Thoracic aorta (tissue), 2 donors: Measurements from ENCODE around the gene CLDN9. TPM values are rescaled to one million over a fixed set of nuclear protein-coding genes. Genes with fewer than 3 reads are reported as not detected.

Experiments
- ATAC-seq: fragments of 150-250 bp; one replicate; pipeline ENCODE4 v1.8.0; 2017; ENCODE audit warnings: low read depth; ENCODE audit not compliant: insufficient number of reproducible peaks, low FRiP score
- DNase-seq: peaks from one replicate; pipeline ENCODE4 v3.0.0-alpha.2; 2020; ENCODE audit warnings: low spot score
- H3K27ac ChIP-seq, 2 donors: fragments of 200-600 bp; sonication (generic); 1 replicate in 1 of 2; 2 replicates in 1 of 2; pipeline ENCODE4 v1.5.1; 2016; ENCODE audit warnings: mild to moderate bottlenecking in 2 of 2, moderate library complexity in 2 of 2
- H3K27me3 ChIP-seq: fragments of 200-600 bp; sonication (generic); replicated peaks from 2 replicates; pipeline ENCODE4 v1.6.0; 2016; ENCODE audit warnings: mild to moderate bottlenecking; ENCODE audit not compliant: insufficient read depth
- H3K36me3 ChIP-seq: fragments of 200-600 bp; sonication (generic); one replicate; pipeline ENCODE4 v1.5.1; 2016
- H3K4me1 ChIP-seq, 2 donors: fragments of 200-600 bp; sonication (generic); 1 replicate in 1 of 2; 2 replicates in 1 of 2; pipeline versions ENCODE4 v1.5.1 to v1.6.0; 2016; ENCODE audit warnings: low read depth in 2 of 2, mild to moderate bottlenecking in 1 of 2; ENCODE audit not compliant: control insufficient read depth in 1 of 2
- H3K4me3 ChIP-seq: fragments of 200-600 bp; sonication (generic); 2 replicates; pipeline ENCODE4 v1.5.1; 2016; ENCODE audit warnings: mild to moderate bottlenecking
- H3K9me3 ChIP-seq: fragments of 200-600 bp; sonication (generic); 2 replicates; pipeline ENCODE4 v1.5.1; 2016
- CTCF ChIP-seq: fragments of 200-600 bp; sonication (generic); IDR thresholded peaks from one replicate; pipeline ENCODE4 v1.5.1; 2019; ENCODE audit warnings: antibody characterized with exemption
- total RNA-seq, 2 donors: library from RNA; depleted of rRNA; stranded (reverse); fragments of >200 nt; gene quantifications; one replicate each; pipeline versions ENCODE4 v1.1.0 to v1.2.3, GENCODE V29; 2016

Gene CLDN9
- total RNA-seq, 2 donors from 2014 or later = 1.5 TPM; not detected in 1

GRCh38 chr16:2968738-2969544, 43.8 kb upstream of the CLDN9 start, which contains the start of gene PAQR4:
Gene PAQR4, plus strand, starts transcription at chr16:2969348. Its CDS starts 327 bp downstream, at chr16:2969675.
- H3K4me1 ChIP-seq = peaks cover 23 to 42% of the 10 kb centered on the region in 2 donors
- peak; percentile 70 for ATAC-seq
- no peaks in the 10 kb centered on the region for H3K9me3 ChIP-seq
- no peak for TF ChIP-seq CTCF
- peaks cover 22% of the 10 kb centered on the region for H3K27me3 ChIP-seq
- no peaks in the 10 kb centered on the region for H3K36me3 ChIP-seq
- no peak within 1 kb of the TSS for H3K27ac ChIP-seq
- no peak for DNase-seq
- peak within 1 kb of the TSS; percentile 83 for H3K4me3 ChIP-seq

- Histone ChIP-seq H3K4me3 (peak overlapping the region; percentile 83), H3K9me3 (no peaks in the 10 kb centered on the region), H3K36me3 (no peaks in the 10 kb centered on the region), H3K4me1 (peaks cover 14 to 34% of the 10 kb centered on the region in 2 donors), H3K27me3 (peaks cover 22% of the 10 kb centered on the region), H3K27ac (no peak overlapping the region)
- no peak for TF ChIP-seq CTCF
- no peak for DNase-seq
- no peak for ATAC-seq
These were observed 42.9 kb upstream of the CLDN9 start for GRCh38 chr16:2969545-2970521.

GRCh38 chr16:2970563-2970962, 42.2 kb upstream of the CLDN9 start:
- Histone ChIP-seq H3K9me3 (no peaks in the 10 kb centered on the region), H3K36me3 (no peaks in the 10 kb centered on the region), H3K4me3 (peak overlapping the region; percentile 83), H3K27me3 (peaks cover 18% of the 10 kb centered on the region), H3K27ac (no peak overlapping the region), H3K4me1 (peaks cover 13 to 32% of the 10 kb centered on the region in 2 donors)
- DNase-seq (no peak), ATAC-seq (no peak)
- TF ChIP-seq CTCF = no peak

GRCh38 chr16:2971134-2971984, 41.4 kb upstream of the CLDN9 start:
- Histone ChIP-seq H3K27ac (no peak overlapping the region), H3K4me1 (peaks cover 13 to 32% of the 10 kb centered on the region in 2 donors), H3K9me3 (no peaks in the 10 kb centered on the region), H3K4me3 (no peak overlapping the region), H3K36me3 (no peaks in the 10 kb centered on the region), H3K27me3 (peaks cover 12% of the 10 kb centered on the region)
- no peak for ATAC-seq
- no peak for TF ChIP-seq CTCF
- DNase-seq = no peak
